H7 (cell line): ENCODE data around the gene GUK1. TPM values are rescaled to one million over a fixed set of nuclear protein-coding genes. Genes with fewer than 3 reads are reported as not detected.
A peak's percentile ranks its signal among the peaks of the same experiment; 100 is the strongest.

Source experiments
- DNase-seq: peaks from one replicate; pipeline ENCODE4 v3.0.0; 2012
- H3K27me3 ChIP-seq: 2 replicates; pipeline ENCODE4 v1.6.0; 2011; ENCODE audit warnings: mild to moderate bottlenecking, low read length; ENCODE audit not compliant: control insufficient read depth, insufficient read depth
- H3K36me3 ChIP-seq: replicated peaks from 2 replicates; pipeline ENCODE4 v1.5.1; 2011; ENCODE audit warnings: low read length; ENCODE audit not compliant: control insufficient read depth, insufficient read depth
- H3K4me3 ChIP-seq: 2 replicates; pipeline ENCODE4 v1.5.1; 2011; ENCODE audit warnings: low read depth, mild to moderate bottlenecking, control low read depth, low read length, moderate library complexity; ENCODE audit not compliant: insufficient read depth
- total RNA-seq: library from RNA; depleted of rRNA; stranded (reverse); fragments of >200 nt; shearing (Covaris generic); gene quantifications from 2 replicates; pipeline ENCODE4 v1.2.3, GENCODE V29; 2014; rRNA removed

Gene GUK1, protein sequence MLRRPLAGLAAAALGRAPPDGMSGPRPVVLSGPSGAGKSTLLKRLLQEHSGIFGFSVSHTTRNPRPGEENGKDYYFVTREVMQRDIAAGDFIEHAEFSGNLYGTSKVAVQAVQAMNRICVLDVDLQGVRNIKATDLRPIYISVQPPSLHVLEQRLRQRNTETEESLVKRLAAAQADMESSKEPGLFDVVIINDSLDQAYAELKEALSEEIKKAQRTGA
- 216 and 224 TPM in 2 replicates for total RNA-seq

DNA sequence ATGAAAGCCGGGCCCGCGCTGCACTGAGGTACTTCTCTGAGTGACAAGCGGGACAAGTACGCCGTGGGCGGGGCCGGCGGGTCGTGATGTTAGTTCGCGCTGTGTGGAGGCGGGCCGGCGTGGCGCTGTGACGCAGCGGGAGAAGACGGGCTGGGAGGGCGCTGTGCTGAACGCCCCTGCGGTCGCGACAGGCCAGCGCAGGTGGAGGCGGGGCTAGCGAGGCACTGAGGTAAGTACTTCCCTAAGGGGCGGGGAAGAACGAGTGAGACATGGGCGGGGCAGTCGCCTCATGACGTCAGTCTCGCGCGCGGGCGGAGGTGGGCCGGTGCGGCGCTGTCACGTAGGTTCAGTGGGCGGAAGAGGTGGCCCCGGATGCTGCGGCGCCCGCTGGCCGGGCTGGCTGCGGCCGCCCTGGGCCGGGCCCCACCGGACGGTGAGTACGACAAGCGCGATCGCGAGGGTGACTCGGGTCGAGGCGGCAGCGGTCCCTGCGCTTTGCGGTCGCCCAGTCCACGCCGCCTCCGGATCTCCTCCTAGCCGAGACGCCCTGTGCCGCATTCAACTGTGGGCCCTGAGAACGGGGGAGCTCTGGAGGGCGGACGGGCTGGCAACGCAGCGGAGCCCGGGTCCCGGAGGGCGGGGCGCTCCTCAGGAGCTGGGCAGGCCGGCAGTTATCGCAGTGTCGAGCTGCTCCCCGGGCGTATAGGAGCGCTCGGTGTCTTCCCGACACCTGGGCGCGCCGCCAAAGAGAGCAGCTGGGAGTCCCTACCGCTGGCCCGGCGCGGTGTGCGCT is at the start of gene GUK1:
Gene GUK1, plus strand, starts transcription at position 349 of the 793 bp plus-strand sequence. Its CDS starts 24 bp downstream, at position 373.
- H3K27me3 ChIP-seq, result peaks cover 10% of the 10 kb centered on the region; the same call in 1 of the 2 replicates
- peak; percentile 99 for DNase-seq
- peak within 1 kb of the TSS; percentile 99 for H3K4me3 ChIP-seq
- no peaks in the 10 kb centered on the region for H3K36me3 ChIP-seq

DNA sequence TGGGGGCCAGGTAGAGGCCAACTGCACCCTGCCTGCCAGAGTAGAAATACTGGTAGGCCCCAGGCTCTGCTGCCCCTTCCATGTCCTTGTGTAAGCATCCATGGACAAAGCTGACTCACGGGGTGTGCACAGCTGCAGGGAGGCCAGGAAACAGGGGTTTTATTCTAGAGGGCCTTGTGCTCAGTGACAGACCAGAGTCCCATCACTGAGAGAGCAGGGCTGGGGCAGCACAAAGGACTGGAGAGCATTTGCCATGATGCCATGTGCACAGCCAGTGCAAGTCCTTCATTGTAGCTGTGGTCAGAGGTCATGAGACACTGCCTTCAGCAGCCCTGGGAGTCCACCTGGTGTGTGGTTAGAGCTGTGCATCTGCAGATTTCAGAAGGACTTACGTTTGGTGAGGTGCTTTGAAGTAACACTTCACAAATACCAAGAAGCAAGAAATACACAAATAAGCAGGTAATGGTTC is 49.4 kb upstream of the GUK1 start:
- Histone ChIP-seq H3K36me3 (no peaks in the 10 kb centered on the region; the same call in 1 of the 2 replicates), H3K4me3 (no peak overlapping the region), H3K27me3 (no peaks in the 10 kb centered on the region)
- DNase-seq, result no peak

DNA sequence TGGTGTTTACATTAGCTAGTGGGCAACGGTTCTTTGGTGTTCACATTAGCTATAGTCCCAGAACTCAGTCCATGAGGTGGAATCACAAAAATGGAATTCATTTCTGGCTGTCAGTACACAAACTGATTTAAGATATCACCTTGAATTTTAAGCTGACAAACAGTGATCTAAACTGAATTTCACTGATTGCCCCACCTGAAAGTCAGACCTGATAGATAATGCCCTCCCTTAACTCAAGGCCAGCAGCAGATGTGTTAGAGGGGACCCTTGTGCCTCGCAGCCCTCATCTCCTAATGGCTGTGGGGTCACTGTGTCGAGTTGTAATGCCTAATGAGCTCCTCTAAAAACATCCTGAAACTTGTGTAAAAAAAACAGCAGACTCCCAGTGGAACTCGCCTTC is 49.0 kb upstream of the GUK1 start:
- H3K36me3 ChIP-seq, result no peaks in the 10 kb centered on the region; the same call in 1 of the 2 replicates
- no peaks in the 10 kb centered on the region for H3K27me3 ChIP-seq
- no peak overlapping the region for H3K4me3 ChIP-seq
- DNase-seq, result no peak

DNA sequence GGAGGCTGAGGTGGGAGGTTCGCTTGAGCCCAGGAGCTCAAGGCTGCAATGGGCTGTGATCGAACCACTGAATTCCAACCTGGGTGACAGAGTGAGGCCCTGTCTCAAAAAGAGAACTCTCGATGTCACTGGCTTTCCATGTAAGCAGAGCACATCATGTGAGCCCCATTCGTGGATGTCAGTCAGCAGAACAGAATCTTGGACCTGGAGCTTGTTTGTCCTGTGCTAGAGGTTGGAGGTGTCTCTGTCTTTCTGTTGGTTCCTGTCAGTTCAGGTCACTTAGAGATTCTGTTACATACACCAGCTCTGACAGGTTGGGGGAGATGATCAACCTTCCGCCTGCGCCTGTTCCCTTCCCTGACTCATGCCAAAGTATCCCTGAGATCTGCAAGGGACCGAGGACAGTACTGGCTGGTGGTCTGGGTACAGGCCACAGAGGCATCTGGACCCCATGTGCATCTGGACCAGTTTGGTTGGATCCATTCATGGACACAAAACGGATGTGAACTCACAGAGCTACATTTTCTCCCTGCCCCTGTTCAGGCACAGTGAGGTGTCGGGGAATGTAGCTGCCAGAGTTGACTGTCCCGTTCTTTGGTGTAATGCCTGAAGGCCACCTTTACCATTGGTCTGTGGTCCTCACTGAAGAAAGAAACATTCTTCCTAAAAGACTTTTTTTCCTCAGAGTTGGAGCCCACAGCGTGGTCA is 47.6 kb upstream of the GUK1 start:
- Histone ChIP-seq H3K4me3 (no peak overlapping the region), H3K27me3 (no peaks in the 10 kb centered on the region), H3K36me3 (peaks cover 1% of the 10 kb centered on the region)
- no peak for DNase-seq

DNA sequence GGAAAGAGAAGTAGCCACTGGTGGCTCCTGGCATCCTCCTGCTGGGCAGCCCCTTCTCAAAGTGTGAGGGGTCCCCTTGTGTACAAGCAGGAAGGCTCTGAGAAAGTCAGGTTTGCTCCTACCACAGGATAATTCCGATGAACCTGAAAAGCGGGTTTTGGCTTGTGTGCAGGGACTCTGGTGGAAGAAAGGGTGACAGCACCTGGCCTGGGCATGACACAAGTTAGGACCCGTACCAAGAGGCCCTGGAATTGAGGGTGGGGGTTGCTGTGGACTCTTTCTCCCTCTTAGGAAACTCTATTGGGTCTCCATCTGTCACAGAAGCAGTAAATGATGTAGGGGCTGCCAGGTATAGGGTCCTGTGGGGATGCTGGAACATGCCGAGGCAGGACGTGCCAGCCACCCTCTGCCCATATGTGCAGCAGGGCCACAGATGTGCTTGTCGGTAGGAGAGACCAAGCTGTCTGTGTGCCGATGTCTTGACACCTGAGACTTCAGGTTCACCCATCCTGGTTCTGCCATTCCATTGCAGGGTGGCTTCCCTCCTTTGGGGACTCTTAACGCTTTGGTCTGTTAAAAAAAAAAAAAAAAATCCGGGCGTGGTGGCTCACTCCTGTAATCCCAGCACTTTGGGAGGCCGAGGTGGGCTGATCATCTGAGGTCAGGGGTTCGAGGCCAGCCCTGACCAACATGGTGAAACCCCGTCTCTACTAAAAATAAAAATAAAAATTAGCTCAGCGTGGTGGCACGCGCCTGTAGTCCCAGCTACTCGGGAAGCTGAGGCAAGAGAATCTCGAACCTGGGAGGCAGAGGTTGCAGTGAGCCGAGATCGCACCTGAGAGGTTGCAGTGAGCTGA is 46.8 kb upstream of the GUK1 start:
- H3K36me3 ChIP-seq, result peaks cover 6% of the 10 kb centered on the region
- no peaks in the 10 kb centered on the region for H3K27me3 ChIP-seq
- peak; percentile 30 for DNase-seq
- H3K4me3 ChIP-seq, result no peak overlapping the region

DNA sequence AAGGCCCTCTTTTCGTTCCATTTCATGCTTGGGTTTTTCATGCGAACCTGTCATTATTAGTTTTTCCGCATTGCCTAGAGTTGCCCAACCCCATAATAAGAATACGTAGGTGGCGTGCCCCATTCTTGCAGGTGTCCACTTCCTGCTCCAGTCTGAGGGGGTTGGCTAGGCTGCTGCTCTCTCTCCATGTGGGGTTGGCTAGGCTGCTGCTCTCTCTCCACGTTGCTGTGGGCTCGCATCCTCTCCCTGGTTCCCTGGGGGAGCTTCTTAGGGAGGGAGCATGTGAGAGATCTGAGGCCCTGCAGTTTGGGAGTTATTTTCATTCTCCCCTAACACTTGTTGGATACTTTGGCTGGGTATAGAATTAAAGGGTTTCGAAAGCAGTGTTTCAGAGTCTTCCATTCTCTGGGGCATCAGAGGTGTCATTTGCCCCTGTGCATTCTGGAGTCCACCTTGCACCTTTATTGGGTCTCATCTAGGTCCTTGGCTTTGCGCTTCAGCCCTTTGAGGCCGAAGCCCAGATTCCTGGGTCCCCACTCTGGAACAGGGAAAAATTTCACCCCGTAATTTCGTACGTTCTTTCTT is 45.6 kb upstream of the GUK1 start:
- no peaks in the 10 kb centered on the region for H3K27me3 ChIP-seq
- no peak overlapping the region for H3K4me3 ChIP-seq
- H3K36me3 ChIP-seq, result peaks cover 12% of the 10 kb centered on the region
- DNase-seq, result peak; percentile 18

DNA sequence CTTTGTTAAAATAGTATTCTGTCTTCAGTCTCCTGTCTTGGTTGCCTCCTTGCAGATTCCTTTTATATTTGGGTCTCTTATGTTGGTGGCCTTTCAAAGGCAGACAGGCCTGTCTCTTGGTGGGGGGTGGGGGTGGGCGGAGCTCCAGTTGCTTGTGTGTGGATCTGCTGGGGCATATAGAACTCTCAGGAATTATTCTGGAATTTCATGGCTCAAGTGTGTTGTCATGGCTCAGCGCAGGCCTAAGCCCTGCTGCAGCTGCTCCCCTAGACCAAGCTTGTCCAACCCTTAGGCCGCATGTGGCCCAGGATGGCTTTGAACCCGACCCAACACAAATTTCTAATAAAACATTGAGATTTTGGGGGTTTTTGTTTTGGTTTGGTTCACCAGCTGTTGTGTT is 44.9 kb upstream of the GUK1 start:
- Histone ChIP-seq H3K4me3 (no peak overlapping the region), H3K36me3 (peaks cover 14% of the 10 kb centered on the region), H3K27me3 (no peaks in the 10 kb centered on the region)
- peak; percentile 43 for DNase-seq

DNA sequence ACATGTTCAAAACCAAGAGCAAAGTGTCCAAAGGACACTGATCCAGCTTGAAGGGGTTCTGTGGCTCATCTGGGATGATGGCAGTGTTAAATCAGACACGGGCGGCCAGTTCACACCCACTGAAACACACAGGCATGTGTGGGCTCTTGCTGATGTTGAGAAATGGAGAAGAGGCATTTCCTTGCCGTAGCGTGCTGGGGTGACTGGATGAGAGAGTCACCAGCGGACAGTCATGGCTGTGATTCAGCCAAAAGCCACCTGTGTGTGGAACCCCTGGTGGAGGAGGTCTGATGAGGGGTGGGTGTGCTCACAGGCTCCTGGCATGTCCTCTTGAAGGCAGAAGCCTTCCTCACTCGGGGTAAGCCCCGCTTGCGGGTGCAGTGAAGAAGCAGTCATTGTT is 44.1 kb upstream of the GUK1 start:
- peak; percentile 18 for DNase-seq
- H3K27me3 ChIP-seq, result no peaks in the 10 kb centered on the region
- H3K36me3 ChIP-seq, result peaks cover 14% of the 10 kb centered on the region
- H3K4me3 ChIP-seq, result no peak overlapping the region

DNA sequence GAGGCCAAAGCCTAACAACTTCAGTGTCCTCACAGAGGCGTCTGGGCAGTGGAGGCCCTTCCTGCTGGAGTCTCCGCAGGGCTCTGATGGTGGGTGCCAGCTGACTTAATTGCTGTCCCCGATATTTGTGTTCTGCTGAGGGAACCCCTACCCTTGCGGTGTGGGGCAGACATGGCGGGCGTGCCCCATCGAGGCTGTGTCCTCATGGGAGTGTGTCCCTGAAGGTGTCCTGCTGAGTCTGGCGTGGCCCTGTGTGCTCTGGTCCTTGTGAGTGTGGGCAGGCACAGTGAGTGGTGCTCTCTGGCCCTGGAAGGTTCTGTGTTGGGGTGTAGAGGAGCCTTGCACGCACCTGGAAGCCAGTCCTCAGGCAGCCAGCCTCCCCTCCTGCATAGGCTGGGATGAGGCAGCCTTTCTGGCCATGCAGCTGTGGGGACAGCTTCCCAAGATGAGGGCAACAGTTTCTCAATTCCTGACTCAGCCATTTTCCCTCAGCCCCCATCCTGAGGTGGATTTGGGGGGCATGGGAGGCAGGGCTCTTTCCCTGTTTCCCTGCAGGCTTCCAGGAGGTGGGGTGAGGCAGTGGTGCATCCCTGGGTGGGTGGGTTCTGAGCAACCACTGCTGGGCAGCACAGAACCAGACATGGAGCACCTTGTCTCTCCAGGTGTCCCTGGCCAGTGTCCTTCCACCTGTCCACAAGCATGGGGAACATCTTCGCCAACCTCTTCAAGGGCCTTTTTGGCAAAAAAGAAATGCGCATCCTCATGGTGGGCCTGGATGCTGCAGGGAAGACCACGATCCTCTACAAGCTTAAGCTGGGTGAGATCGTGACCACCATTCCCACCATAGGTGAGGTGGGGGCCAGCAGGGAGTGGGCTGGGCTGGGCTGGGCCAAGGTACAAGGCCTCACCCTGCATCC is 43.4 kb upstream of the GUK1 start:
- peak; percentile 31 for DNase-seq
- no peak overlapping the region for H3K4me3 ChIP-seq
- H3K36me3 ChIP-seq, result peaks cover 17% of the 10 kb centered on the region
- H3K27me3 ChIP-seq, result no peaks in the 10 kb centered on the region

DNA sequence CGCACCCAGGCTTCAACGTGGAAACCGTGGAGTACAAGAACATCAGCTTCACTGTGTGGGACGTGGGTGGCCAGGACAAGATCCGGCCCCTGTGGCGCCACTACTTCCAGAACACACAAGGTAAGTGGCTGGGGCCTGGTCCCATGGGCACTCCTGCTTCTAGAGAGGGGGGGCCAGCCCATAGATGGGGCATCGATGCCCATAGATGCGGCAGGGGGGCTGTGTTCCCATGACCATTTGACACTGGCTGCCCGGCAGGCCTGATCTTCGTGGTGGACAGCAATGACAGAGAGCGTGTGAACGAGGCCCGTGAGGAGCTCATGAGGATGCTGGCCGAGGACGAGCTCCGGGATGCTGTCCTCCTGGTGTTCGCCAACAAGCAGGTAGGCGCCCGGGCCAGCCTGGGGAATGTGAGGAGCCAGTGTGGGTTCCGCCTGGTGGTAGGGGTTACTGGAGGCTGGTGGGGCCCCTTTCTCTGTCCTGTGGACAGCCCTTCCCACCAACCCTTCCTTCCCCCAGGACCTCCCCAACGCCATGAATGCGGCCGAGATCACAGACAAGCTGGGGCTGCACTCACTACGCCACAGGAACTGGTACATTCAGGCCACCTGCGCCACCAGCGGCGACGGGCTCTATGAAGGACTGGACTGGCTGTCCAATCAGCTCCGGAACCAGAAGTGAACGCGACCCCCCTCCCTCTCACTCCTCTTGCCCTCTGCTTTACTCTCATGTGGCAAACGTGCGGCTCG is 42.6 kb upstream of the GUK1 start:
- peak; percentile 39 for DNase-seq
- Histone ChIP-seq H3K4me3 (no peak overlapping the region), H3K36me3 (peaks cover 17% of the 10 kb centered on the region), H3K27me3 (no peaks in the 10 kb centered on the region)

DNA sequence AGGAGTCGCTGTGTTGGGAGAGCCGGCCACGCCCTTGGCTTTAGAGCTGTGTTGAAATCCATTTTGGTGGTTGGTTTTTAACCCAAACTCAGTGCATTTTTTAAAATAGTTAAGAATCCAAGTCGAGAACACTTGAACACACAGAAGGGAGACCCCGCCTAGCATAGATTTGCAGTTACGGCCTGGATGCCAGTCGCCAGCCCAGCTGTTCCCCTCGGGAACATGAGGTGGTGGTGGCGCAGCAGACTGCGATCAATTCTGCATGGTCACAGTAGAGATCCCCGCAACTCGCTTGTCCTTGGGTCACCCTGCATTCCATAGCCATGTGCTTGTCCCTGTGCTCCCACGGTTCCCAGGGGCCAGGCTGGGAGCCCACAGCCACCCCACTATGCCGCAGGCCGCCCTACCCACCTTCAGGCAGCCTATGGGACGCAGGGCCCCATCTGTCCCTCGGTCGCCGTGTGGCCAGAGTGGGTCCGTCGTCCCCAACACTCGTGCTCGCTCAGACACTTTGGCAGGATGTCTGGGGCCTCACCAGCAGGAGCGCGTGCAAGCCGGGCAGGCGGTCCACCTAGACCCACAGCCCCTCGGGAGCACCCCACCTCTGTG is 41.7 kb upstream of the GUK1 start:
- Histone ChIP-seq H3K4me3 (no peak overlapping the region), H3K36me3 (peaks cover 17% of the 10 kb centered on the region), H3K27me3 (no peaks in the 10 kb centered on the region)
- DNase-seq, result peak; percentile 41

DNA sequence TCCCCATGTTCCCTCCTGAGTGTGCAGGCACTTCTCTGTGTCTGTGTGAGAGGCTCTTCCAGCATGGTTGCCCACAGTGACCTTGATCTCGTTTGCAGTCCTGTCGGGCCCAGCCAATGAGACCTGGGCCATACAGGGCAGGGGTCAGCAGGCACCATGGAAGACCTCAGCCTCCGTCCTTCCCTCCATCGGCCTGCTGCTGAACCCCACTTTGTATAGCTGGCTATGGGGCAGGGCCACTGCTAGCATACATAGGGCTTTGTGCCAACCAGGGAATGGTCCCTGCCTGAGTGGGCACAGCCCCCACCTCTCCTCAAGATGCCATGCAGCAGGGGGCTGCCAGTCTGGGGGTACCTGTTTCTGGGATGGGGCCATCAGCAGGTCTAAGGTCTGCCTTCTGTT is 40.7 kb upstream of the GUK1 start:
- Histone ChIP-seq H3K27me3 (no peaks in the 10 kb centered on the region), H3K36me3 (peaks cover 17% of the 10 kb centered on the region), H3K4me3 (no peak overlapping the region)
- peak; percentile 22 for DNase-seq
